GM15510 (cell line): ENCODE data around the gene P2RX6.

ENCODE experiments used
- POLR2A ChIP-seq: IDR thresholded peaks from 3 replicates; pipeline ENCODE4 v1.6.1; 2011; ENCODE audit warnings: borderline replicate concordance; ENCODE audit not compliant: insufficient read length; ENCODE audit errors: extremely low read depth

Gene P2RX6

GRCh38 chr22:20998411-20999336 is 16.3 kb upstream of the P2RX6 start:
- TF ChIP-seq POLR2A = no peak

- TF ChIP-seq POLR2A = peak; percentile 10
These were observed 15.4 kb upstream of the P2RX6 start for GRCh38 chr22:20999350-21000206.

GRCh38 chr22:21000207-21000986 is 14.6 kb upstream of the P2RX6 start:
- no peak for TF ChIP-seq POLR2A

- no peak for TF ChIP-seq POLR2A
These were observed 13.9 kb upstream of the P2RX6 start for GRCh38 chr22:21000987-21001600.

GRCh38 chr22:21001601-21002325 is 13.2 kb upstream of the P2RX6 start, which contains the start of gene THAP7:
THAP7 (minus strand) TSS chr22:21002118; CDS start chr22:21001911, 207 bp downstream.
- peak; percentile 93 for TF ChIP-seq POLR2A

- no peak for TF ChIP-seq POLR2A
These were observed 11.2 kb upstream of the P2RX6 start for GRCh38 chr22:21003782-21004181.

- no peak for TF ChIP-seq POLR2A
These were observed 5.1 kb upstream of the P2RX6 start for GRCh38 chr22:21009638-21010425.

- no peak for TF ChIP-seq POLR2A
These were observed 4.4 kb upstream of the P2RX6 start for GRCh38 chr22:21010426-21011113.

- no peak for TF ChIP-seq POLR2A
These were observed 2.2 kb upstream of the P2RX6 start for GRCh38 chr22:21012446-21013407.

- no peak for TF ChIP-seq POLR2A
These were observed 1.2 kb upstream of the P2RX6 start for GRCh38 chr22:21013657-21014201.

GRCh38 chr22:21014202-21014725 is 701 bp upstream of the P2RX6 start:
- TF ChIP-seq POLR2A = peak; percentile 29
